ENCODE measurements around the gene RHOH.

RHOH gene

GRCh38 chr4:40211224-40212185 lies 14.7 kb downstream of the RHOH start:
- Histone ChIP-seq H3K27ac (ENCODE audit: extremely low read depth, low read depth, low read length) (no peak overlapping the region), H3K4me1 (ENCODE audit: control insufficient read depth, insufficient read depth, low read length) (no peaks in the 10 kb centered on the region), H3K36me3 (ENCODE audit: control insufficient read depth in 2 of 2, insufficient read depth in 1 of 2, low read length in 2 of 2) (no peaks in the 10 kb centered on the region), H3K9me3 (ENCODE audit: control insufficient read depth, insufficient read depth, low read depth, low read length) (no peaks in the 10 kb centered on the region), H3K4me3 (ENCODE audit: low read depth, low read length) (no peak overlapping the region)
- POLR2A ChIA-PET, result no interaction called here
- TF ChIP-seq YY1 (tag by site-specific recombination; IDR thresholded peaks at IDR 0.05), result no peak
- TF ChIP-seq ZSCAN30 (tag by site-specific recombination; IDR thresholded peaks at IDR 0.05), result no peak
- TF ChIP-seq ZNF24 (tag by site-specific recombination; IDR thresholded peaks at IDR 0.05), result no peak
- TF ChIP-seq ZBTB11 (tag by site-specific recombination; conservative IDR thresholded peaks at IDR 0.05; ENCODE audit: low read depth), result no peak
- no peak for TF ChIP-seq GLIS2 (tag by site-specific recombination; IDR thresholded peaks at IDR 0.05)
- no peak for TF ChIP-seq ZSCAN18 (tag by site-specific recombination; IDR thresholded peaks at IDR 0.05)
- no peak for TF ChIP-seq ZNF571 (tag by site-specific recombination; IDR thresholded peaks at IDR 0.05)
- TF ChIP-seq ZNF248 (tag by site-specific recombination; IDR thresholded peaks at IDR 0.05), result no peak
- TF ChIP-seq HOXD13 (CRISPR knock-in tag; IDR thresholded peaks at IDR 0.05; ENCODE audit: borderline replicate concordance), result no peak
- TF ChIP-seq ZNF391 (tag by site-specific recombination; IDR thresholded peaks at IDR 0.05; ENCODE audit: borderline replicate concordance, low read depth), result no peak
- TF ChIP-seq ZNF354C (tag by site-specific recombination; IDR thresholded peaks at IDR 0.05; ENCODE audit: borderline replicate concordance, low read depth), result no peak
- no peak for TF ChIP-seq ZFP69B (tag by site-specific recombination; IDR thresholded peaks at IDR 0.05)
- TF ChIP-seq ZNF521 (tag by site-specific recombination; IDR thresholded peaks at IDR 0.05), result no peak
- no peak for TF ChIP-seq ZNF776 (tag by site-specific recombination; IDR thresholded peaks at IDR 0.05; ENCODE audit: borderline replicate concordance)
- TF ChIP-seq INSM2 (tag by site-specific recombination; IDR thresholded peaks at IDR 0.05), result no peak
- TF ChIP-seq ZNF677 (tag by site-specific recombination; IDR thresholded peaks at IDR 0.05), result no peak
- TF ChIP-seq BCL11B (tag by site-specific recombination; IDR thresholded peaks at IDR 0.05; ENCODE audit: low read depth), result no peak
- CTCF ChIA-PET, result no interaction called here
